GM12878 (cell line): ENCODE results near the gene PCNX1. TPM values are rescaled to one million over a fixed set of nuclear protein-coding genes. Genes with fewer than 3 reads are reported as not detected.

Experiments
- ATF2 ChIP-seq: IDR thresholded peaks from 2 replicates; pipeline ENCODE4 v1.6.1; 2012; ENCODE audit warnings: low read length, inconsistent platforms
- ATF3 ChIP-seq: IDR thresholded peaks from 2 replicates; pipeline ENCODE4 v1.6.1; 2011; ENCODE audit warnings: low read depth, mild to moderate bottlenecking, low read length, moderate library complexity, borderline replicate concordance; ENCODE audit errors: extremely low read depth
- CEBPB ChIP-seq, 2 experiments: fragments of 150-350 bp in 1 of 2; IDR thresholded peaks; 2 replicates each; pipeline ENCODE4 v1.6.1; 2012 to 2014; ENCODE audit warnings: low read depth in 2 of 2, low read length in 2 of 2, borderline replicate concordance in 1 of 2, inconsistent platforms in 1 of 2
- CHD1 ChIP-seq: IDR thresholded peaks from 2 replicates; pipeline ENCODE4 v1.6.1; 2012; ENCODE audit warnings: low read depth, low read length, improper control_type of control experiment
- EED ChIP-seq: sonication (generic); IDR thresholded peaks from 2 replicates; pipeline ENCODE4 v1.6.1; 2016; ENCODE audit warnings: antibody characterized with exemption, low read depth
- HSF1 ChIP-seq: fragments of 150-350 bp; IDR thresholded peaks from 2 replicates; pipeline ENCODE4 v1.6.1; 2014; ENCODE audit warnings: mild to moderate bottlenecking, low read depth, low read length
- IRF5 ChIP-seq: fragments of 450-650 bp; IDR thresholded peaks from 2 replicates; pipeline ENCODE4 v1.6.1; 2017; ENCODE audit warnings: borderline replicate concordance
- POU2F2 ChIP-seq: IDR thresholded peaks from 3 replicates; pipeline ENCODE4 v1.6.1; 2011; ENCODE audit warnings: low read depth, mild to moderate bottlenecking, low read length, borderline replicate concordance
- RELA ChIP-seq: fragments of 450-650 bp; IDR thresholded peaks from 2 replicates; pipeline ENCODE4 v1.8.0; 2014; ENCODE audit warnings: borderline replicate concordance; ENCODE audit not compliant: partially characterized antibody
- SREBF2 ChIP-seq: IDR thresholded peaks from 2 replicates; pipeline ENCODE4 v1.6.1; 2012; ENCODE audit warnings: mild to moderate bottlenecking, low read length
- SUPT20H ChIP-seq: IDR thresholded peaks from 2 replicates; pipeline ENCODE4 v1.6.1; 2011; ENCODE audit warnings: low read depth, mild to moderate bottlenecking, low read length, moderate library complexity, borderline replicate concordance; ENCODE audit not compliant: control insufficient read depth
- TCF12 ChIP-seq: IDR thresholded peaks from 2 replicates; pipeline ENCODE4 v1.6.1; 2011; ENCODE audit warnings: low read depth, mild to moderate bottlenecking, low read length
- ZBTB40 ChIP-seq: fragments of 450-650 bp; IDR thresholded peaks from 2 replicates; pipeline ENCODE4 v1.6.1; 2016; ENCODE audit warnings: mild to moderate bottlenecking, moderate library complexity, borderline replicate concordance
- ZNF217 ChIP-seq: fragments of 450-650 bp; IDR thresholded peaks from 2 replicates; pipeline ENCODE4 v1.6.1; 2017; ENCODE audit warnings: antibody characterized with exemption, mild to moderate bottlenecking
- ZNF384 ChIP-seq: IDR thresholded peaks from 2 replicates; pipeline ENCODE4 v1.6.1; 2012; ENCODE audit warnings: low read depth, mild to moderate bottlenecking, low read length, improper control_type of control experiment, borderline replicate concordance
- ZNF592 ChIP-seq: fragments of 450-650 bp; IDR thresholded peaks from 2 replicates; pipeline ENCODE4 v1.6.1; 2017; ENCODE audit warnings: mild to moderate bottlenecking, moderate library complexity
- polyA plus RNA-seq, 11 experiments: library from polyadenylated mRNA; depleted of rRNA in 4 of 11; unstranded in 6 of 11; stranded (reverse) in 5 of 11; fragments of >200 nt; fragmentation: Nextera tagmentation in 4 of 11; fragmentation: Illumina TruSeq in 1 of 11; extraction: Ambion mirVana in 4 of 11; extraction: Trizol in 1 of 11; gene quantifications; 1 replicate in 1 of 11; 2 replicates in 10 of 11; pipeline versions ENCODE4 v1.2.1 to v1.2.3, GENCODE V29; 2011 to 2016; ENCODE audit warnings: inconsistent platforms in 2 of 11, missing spikeins in 2 of 11, low read depth in 1 of 11
- total RNA-seq, 4 experiments: library from RNA; depleted of rRNA in 3 of 4; stranded (reverse); fragments of >200 nt in 3 of 4; fragmentation: Illumina TruSeq in 1 of 4; extraction: Trizol in 1 of 4; gene quantifications; 2 replicates each; pipeline versions ENCODE4 v1.2.1 to v1.2.3, GENCODE V29; 2013 to 2021

Gene PCNX1
- total and polyA plus RNA-seq, 10 of the 15 experiments (the other 5 are each of a cell fraction or from before 2014, with no cell fraction given) = 4.6 to 53.9 (median 20.5) TPM

- TF ChIP-seq ZBTB40 (no peak), ATF3 (no peak), ZNF217 (no peak), EED (peak; percentile 78), POU2F2 (peak; percentile 73; the same call in 2 of the 3 replicates), TCF12 (peak; percentile 39; the same call in 1 of the 2 replicates), IRF5 (no peak), SREBF2 (no peak), ZNF592 (no peak), CHD1 (no peak), SUPT20H (no peak), HSF1 (no peak), RELA (no peak), ZNF384 (no peak), CEBPB (IDR thresholded peaks at IDR 0.05; ENCODE audit: borderline replicate concordance in 1 of 2, low read depth in 2 of 2, low read length in 2 of 2) (peak in 1 of 2 experiments; percentile 66; a peak in 2 of 4 replicates), ATF2 (peak; percentile 88)
Measured at GRCh38 chr14:70881549-70882177, 25.6 kb upstream of the PCNX1 start (continued).
